Heart left ventricle (tissue), 16 donors: ENCODE results near the gene PARD3B. TPM values are rescaled to one million over a fixed set of nuclear protein-coding genes. Genes with fewer than 3 reads are reported as not detected.
"Not testable (repeated sequence)": the region's sequence is repeated elsewhere in the genome, so short reads cannot be mapped to it uniquely, and the experiment has no call there.

Experiments used
- ATAC-seq, 4 donors: fragments of 200-7000 bp; cut with Tn5 transposase; one replicate each; pipeline ENCODE4 v1.9.1; 2020 to 2022; ENCODE audit warnings: moderate library complexity in 4 of 4, mild to moderate bottlenecking in 3 of 4, moderate number of reproducible peaks in 1 of 4
- DNase-seq, 5 donors: peaks; one replicate each; pipeline ENCODE4 v3.0.0-alpha.2; 2020
- H3K27ac ChIP-seq, 12 donors: fragments of 200-600 bp; sonication (generic) in 4 of 12; one replicate each; pipeline versions ENCODE4 v1.5.0 to v1.8.0; 2016 to 2022; ENCODE audit warnings: mild to moderate bottlenecking in 2 of 12
- H3K27me3 ChIP-seq, 9 donors: fragments of 200-600 bp; sonication (generic) in 2 of 9; one replicate each; pipeline versions ENCODE4 v1.5.1 to v1.8.0; 2016 to 2022; ENCODE audit warnings: mild to moderate bottlenecking in 3 of 9
- H3K36me3 ChIP-seq, 9 donors: fragments of 200-600 bp; sonication (generic) in 2 of 9; one replicate each; pipeline versions ENCODE4 v1.5.0 to v1.8.0; 2018 to 2022; ENCODE audit warnings: mild to moderate bottlenecking in 2 of 9
- H3K4me1 ChIP-seq, 12 donors: fragments of 200-600 bp; sonication (generic) in 4 of 12; one replicate each; pipeline versions ENCODE4 v1.5.0 to v1.8.0; 2016 to 2022; ENCODE audit warnings: mild to moderate bottlenecking in 3 of 12
- H3K4me3 ChIP-seq, 12 donors: fragments of 200-600 bp; sonication (generic) in 4 of 12; one replicate each; pipeline versions ENCODE4 v1.5.0 to v1.8.0; 2017 to 2022; ENCODE audit warnings: mild to moderate bottlenecking in 9 of 12, moderate library complexity in 4 of 12
- H3K9me3 ChIP-seq, 12 donors: fragments of 200-600 bp; sonication (generic) in 4 of 12; one replicate each; pipeline versions ENCODE4 v1.5.0 to v1.8.0; 2016 to 2022; ENCODE audit warnings: mild to moderate bottlenecking in 1 of 12
- CTCF ChIP-seq, 12 donors: fragments of 200-600 bp; sonication (generic) in 4 of 12; IDR thresholded peaks; one replicate each; pipeline versions ENCODE4 v1.5.0 to v1.8.0; 2018 to 2022; ENCODE audit warnings: antibody characterized with exemption in 12 of 12, mild to moderate bottlenecking in 5 of 12
- POLR2A ChIP-seq, 2 donors: fragments of 450-650 bp; IDR thresholded peaks; one replicate each; pipeline ENCODE4 v1.6.1; 2017; ENCODE audit warnings: antibody characterized with exemption in 2 of 2, mild to moderate bottlenecking in 2 of 2, moderate library complexity in 2 of 2
- WGBS, 4 donors: extraction: QIAGEN DNeasy Blood & Tissue Kit in 2 of 4; methylation state at CpG; one replicate each; pipeline versions ENCODE4 v1.1.5 to v1.1.7; 2013 to 2018; 5-methylcytosine and 5-hydroxymethylcytosine counted together
- intact Hi-C, 10 donors: fragments of 100-400 bp; cut with DNase I; formaldehyde crosslinking; loops; one replicate each; pipeline versions ENCODE4 v1.11.1 to v1.14.2; 2022
- polyA plus RNA-seq, 2 donors: library from polyadenylated mRNA; stranded (reverse); fragments of 200-250 nt; gene quantifications; one replicate each; pipeline ENCODE4 v1.2.3, GENCODE V29; 2013
- total RNA-seq, 9 donors: library from RNA; depleted of rRNA in 2 of 9; stranded (reverse); fragments of >200 nt in 2 of 9; fragmentation: NEBNext Ultra II Directional in 3 of 9; extraction: Animal tissue kit (Norgen Biotek cat#: 25700) in 3 of 9; gene quantifications; one replicate each; pipeline versions ENCODE4 v1.1.0 to v1.2.4, GENCODE V29; 2016 to 2023
- donor health status: ischemic (EF 13 %, LVEDD 7.1; RV severe dilation, severe dysfunction).
- donor health status: healthy with polysubstance abuse.
- donor health status: DM: no; HTN: yes; CAD: no.
- donor health status: DM: no; HTN: no; CAD: no.
- donor health status: ischemic (EF 25% LVEDD 6.9; RV normal size, moderate dysfunction).
- donor health status: ischemic (EF 25% LVEDD 5.7; RV mildly dilated, moderate dysfunction).
- donor health status: healthy.
- donor health status: DM: yes; HTN: yes; CAD: no.
- donor health status: ischemic (EF 35%, LVEDD 5.7; RV mildly dilated, moderate dysfunction).
- donor health status: nonischemic (EF 11% LVEDD 7.7; RV severe dilation, severe dysfunction).
- donor health status: DM: yes; HTN: yes; CAD: no.
- donor health status: PGD.
- donor health status: ischemic (EF 29% LVEDD 5.4; RV normal size, mild dysfunction).
- donor health status: nonischemic (EF 23%, LVEDD 6.1; RV moderate dilation, normal function).

The PARD3B gene
- total and polyA plus RNA-seq, 11 donors, result 0.71 to 15.1 (median 6.2) TPM

GRCh38 chr2:205217004-205217403 is 671.7 kb downstream of the PARD3B start:
- no peaks in the 10 kb centered on the region for H3K27me3 ChIP-seq
- H3K36me3 ChIP-seq, result no peaks in the 10 kb centered on the region
- peak overlapping the region in 1 of 12 donors; percentile 30 for H3K27ac ChIP-seq
- ATAC-seq, result peak in 1 of 4 donors; percentile 32
- intact Hi-C loops, result no loop called here
- WGBS, 4 donors, result 78 to 87% (median 81%) methylated on average over 1 of the region's 1 CpG
- TF ChIP-seq CTCF (IDR thresholded peaks at IDR 0.05) (no peak), POLR2A (IDR thresholded peaks at IDR 0.05) (no peak)
- H3K9me3 ChIP-seq, result no peaks in the 10 kb centered on the region
- H3K4me1 ChIP-seq, result no peaks in the 10 kb centered on the region
- no peak overlapping the region for H3K4me3 ChIP-seq
- DNase-seq, result no peak

GRCh38 chr2:205218056-205218455 is 672.8 kb downstream of the PARD3B start:
- Histone ChIP-seq H3K27ac (no peak overlapping the region), H3K4me1 (no peaks in the 10 kb centered on the region), H3K4me3 (no peak overlapping the region), H3K9me3 (no peaks in the 10 kb centered on the region), H3K36me3 (no peaks in the 10 kb centered on the region), H3K27me3 (no peaks in the 10 kb centered on the region)
- TF ChIP-seq POLR2A (IDR thresholded peaks at IDR 0.05) (no peak), CTCF (IDR thresholded peaks at IDR 0.05) (no peak)
- intact Hi-C loops, result no loop called here
- ATAC-seq (no peak), DNase-seq (no peak)
- WGBS, 4 donors, result 76 to 89% (median 84%) methylated on average over 3 of the region's 3 CpGs

GRCh38 chr2:205218816-205219215 is 673.5 kb downstream of the PARD3B start:
- ATAC-seq, H3K27me3 ChIP-seq, H3K4me1 ChIP-seq, intact Hi-C loops, H3K9me3 ChIP-seq, H3K27ac ChIP-seq, DNase-seq, H3K36me3 ChIP-seq, H3K4me3 ChIP-seq: not testable (repeated sequence)
- 89 to 97% (median 93%) methylated on average over 5 of the region's 5 CpGs for WGBS, 4 donors

- no peak for ATAC-seq
- no peak overlapping the region for H3K4me3 ChIP-seq
- no peaks in the 10 kb centered on the region for H3K27me3 ChIP-seq
- intact Hi-C loops, result no loop called here
- 52 to 79% (median 60%) methylated on average over 3 of the region's 3 CpGs for WGBS, 4 donors
- TF ChIP-seq POLR2A (IDR thresholded peaks at IDR 0.05), result no peak
- TF ChIP-seq CTCF (IDR thresholded peaks at IDR 0.05), result no peak
- no peaks in the 10 kb centered on the region for H3K4me1 ChIP-seq
- peaks cover 0 to 10% (median 0%) of the 10 kb centered on the region in 12 donors for H3K9me3 ChIP-seq
- H3K36me3 ChIP-seq, result no peaks in the 10 kb centered on the region
- no peak overlapping the region for H3K27ac ChIP-seq
- no peak for DNase-seq
These were observed 675.3 kb downstream of the PARD3B start for GRCh38 chr2:205220559-205220958.

- intact Hi-C loops, result no loop called here
- ATAC-seq, result no peak
- TF ChIP-seq POLR2A (IDR thresholded peaks at IDR 0.05), result no peak
- no peak for TF ChIP-seq CTCF (IDR thresholded peaks at IDR 0.05)
- H3K27ac ChIP-seq, result no peak overlapping the region
- DNase-seq, result no peak
- no peak overlapping the region for H3K4me3 ChIP-seq
- no peaks in the 10 kb centered on the region for H3K4me1 ChIP-seq
- no peaks in the 10 kb centered on the region for H3K9me3 ChIP-seq
- H3K27me3 ChIP-seq, result no peaks in the 10 kb centered on the region
- no peaks in the 10 kb centered on the region for H3K36me3 ChIP-seq
- WGBS, 4 donors, result 95 to 100% (median 98%) methylated on average over 3 of the region's 3 CpGs
These were observed 686.8 kb downstream of the PARD3B start for GRCh38 chr2:205232086-205232485.
